GM12801 (cell line): ENCODE results near the gene FNBP1L.

Experiments used
- TF ChIP-seq, protein P1 (sequence below): IDR thresholded peaks from one replicate; pipeline ENCODE4 v1.5.1; 2011; ENCODE audit warnings: control low read depth; ENCODE audit not compliant: insufficient read length; ENCODE audit errors: extremely low read depth

The FNBP1L gene

DNA sequence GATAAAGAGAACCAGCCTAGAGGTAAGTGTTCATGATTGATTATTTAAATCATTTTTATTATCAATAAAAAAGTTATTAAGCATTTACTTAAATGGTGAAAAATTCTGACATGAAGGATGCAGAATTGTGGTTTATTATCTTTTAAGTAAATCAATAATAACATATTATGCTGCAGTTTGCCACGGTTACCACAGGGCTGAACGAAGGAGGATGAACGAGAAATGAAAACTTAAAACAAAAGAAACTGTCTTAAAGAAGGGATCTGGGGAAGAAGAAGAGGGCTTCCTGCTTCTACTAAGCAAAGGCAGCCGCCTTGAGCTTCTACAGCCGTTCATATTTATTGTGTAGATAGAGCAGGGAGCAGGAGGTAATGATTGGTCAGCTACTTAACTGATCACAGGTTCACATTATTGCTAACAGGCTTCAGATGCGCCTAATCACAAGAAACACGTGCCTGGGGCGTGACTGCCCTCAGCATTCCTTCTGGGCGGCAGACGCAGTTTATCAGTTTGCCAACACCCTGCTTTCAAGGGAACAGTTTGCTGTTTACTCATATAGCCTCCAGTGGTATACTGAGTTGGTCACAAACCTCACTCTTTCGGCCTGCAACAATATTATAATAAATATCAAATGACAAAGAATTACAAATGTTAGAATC lies 5.8 kb upstream of the FNBP1L start:
- TF ChIP-seq, protein P1, sequence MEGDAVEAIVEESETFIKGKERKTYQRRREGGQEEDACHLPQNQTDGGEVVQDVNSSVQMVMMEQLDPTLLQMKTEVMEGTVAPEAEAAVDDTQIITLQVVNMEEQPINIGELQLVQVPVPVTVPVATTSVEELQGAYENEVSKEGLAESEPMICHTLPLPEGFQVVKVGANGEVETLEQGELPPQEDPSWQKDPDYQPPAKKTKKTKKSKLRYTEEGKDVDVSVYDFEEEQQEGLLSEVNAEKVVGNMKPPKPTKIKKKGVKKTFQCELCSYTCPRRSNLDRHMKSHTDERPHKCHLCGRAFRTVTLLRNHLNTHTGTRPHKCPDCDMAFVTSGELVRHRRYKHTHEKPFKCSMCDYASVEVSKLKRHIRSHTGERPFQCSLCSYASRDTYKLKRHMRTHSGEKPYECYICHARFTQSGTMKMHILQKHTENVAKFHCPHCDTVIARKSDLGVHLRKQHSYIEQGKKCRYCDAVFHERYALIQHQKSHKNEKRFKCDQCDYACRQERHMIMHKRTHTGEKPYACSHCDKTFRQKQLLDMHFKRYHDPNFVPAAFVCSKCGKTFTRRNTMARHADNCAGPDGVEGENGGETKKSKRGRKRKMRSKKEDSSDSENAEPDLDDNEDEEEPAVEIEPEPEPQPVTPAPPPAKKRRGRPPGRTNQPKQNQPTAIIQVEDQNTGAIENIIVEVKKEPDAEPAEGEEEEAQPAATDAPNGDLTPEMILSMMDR = no peak

DNA sequence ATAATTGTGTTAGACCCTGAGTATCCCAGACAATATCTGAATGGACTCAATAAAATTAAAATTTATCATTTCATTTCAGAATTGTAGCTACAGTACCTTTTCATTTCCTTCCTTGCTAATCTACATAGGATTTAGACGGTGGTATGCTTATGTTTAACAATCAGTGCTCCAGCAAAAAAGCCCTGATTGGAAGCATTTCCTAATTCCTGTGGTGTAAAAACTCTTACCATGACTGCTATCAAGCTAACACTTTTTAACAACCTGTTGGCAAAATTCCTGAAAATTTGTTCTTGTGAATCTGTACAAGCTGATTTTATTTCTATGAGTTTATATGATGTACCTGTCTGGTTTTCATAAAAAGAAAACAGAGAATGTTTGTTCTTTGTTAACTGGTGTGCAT lies 5.2 kb upstream of the FNBP1L start:
- TF ChIP-seq, protein P1 = no peak

DNA sequence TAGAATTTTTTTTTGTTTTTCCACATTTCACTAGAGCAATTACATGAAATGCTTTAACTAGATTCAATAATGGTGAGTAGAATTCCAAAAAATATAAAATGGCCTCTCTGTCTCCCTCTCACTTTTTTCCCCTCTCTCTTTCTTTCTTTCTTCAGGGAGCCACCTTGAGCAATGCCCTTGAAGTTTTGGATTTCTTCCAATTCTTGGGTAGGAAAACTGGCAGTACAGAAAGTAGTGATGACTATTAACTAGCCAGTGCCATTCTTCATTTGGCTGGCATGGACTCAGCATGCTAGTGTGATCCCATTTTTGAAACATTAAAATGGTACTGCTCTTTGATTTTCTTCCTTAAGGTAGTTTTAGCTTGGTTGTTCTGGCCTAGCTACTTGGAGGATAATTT lies 4.5 kb upstream of the FNBP1L start:
- TF ChIP-seq, protein P1 = no peak

DNA sequence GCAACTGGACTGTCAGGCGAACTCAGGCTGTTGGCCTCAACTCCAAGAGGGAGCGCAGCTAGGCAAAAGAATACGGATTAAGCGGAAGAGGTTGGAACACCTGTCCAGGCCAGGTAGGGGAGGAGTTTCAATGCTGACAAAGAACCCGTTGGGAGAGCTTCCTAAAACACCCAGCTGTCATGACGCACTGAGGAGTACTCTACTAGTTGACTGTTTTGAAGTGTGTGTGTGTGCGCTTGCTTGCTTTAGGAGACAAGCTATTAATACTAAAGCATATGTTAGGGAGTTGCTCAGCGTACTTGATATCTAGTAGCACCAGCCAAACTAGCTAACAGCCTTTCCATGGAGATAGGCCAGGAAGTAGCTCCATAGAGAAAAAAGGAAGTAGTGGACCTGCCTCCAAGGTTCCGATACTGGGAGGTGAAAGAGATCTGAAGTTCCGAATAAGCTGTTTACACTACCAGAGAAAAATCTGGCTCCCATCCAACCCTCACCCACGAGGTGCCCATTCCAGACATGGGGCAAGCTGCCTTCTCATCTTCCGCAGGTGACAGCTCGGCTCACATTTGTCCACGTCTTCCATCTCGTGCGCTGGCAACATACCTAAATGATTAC lies 974 bp upstream of the FNBP1L start:
- TF ChIP-seq, protein P1 = no peak

DNA sequence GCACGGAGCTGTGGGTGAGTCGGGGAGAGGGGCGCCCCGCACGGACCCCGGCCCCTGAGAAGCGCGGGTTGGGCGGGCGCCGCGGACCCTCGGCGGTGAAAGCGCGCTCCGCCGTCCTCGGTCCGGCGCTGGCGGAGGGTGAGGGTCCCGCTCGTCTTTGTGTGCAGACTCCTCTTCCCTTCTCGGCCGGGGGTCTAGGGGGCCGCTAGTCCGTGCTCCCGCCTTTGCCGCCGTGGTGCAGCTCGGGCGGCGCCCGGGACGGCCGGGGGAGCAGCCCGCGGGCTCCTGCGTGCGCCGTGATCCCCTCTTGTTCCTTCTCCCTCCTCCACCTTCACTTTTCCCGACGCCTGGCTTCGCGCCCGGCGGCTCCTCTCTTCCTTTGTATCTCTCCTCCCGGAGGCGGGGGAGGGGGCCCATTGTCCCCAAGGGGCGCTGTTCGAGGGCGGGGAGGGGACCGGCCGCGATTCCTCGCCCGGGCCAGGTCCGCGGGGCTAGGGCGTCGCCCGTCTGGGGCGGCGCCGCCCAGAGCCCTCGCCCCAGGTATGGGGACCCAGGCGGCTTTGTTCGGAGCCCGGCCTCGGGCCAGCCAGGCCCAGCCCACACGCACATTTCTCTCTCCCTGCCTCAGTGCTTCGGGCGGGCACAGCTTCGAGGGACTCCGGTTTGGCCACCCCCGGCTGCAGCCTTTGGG lies 519 bp downstream of the FNBP1L start:
- TF ChIP-seq, protein P1 = no peak

DNA sequence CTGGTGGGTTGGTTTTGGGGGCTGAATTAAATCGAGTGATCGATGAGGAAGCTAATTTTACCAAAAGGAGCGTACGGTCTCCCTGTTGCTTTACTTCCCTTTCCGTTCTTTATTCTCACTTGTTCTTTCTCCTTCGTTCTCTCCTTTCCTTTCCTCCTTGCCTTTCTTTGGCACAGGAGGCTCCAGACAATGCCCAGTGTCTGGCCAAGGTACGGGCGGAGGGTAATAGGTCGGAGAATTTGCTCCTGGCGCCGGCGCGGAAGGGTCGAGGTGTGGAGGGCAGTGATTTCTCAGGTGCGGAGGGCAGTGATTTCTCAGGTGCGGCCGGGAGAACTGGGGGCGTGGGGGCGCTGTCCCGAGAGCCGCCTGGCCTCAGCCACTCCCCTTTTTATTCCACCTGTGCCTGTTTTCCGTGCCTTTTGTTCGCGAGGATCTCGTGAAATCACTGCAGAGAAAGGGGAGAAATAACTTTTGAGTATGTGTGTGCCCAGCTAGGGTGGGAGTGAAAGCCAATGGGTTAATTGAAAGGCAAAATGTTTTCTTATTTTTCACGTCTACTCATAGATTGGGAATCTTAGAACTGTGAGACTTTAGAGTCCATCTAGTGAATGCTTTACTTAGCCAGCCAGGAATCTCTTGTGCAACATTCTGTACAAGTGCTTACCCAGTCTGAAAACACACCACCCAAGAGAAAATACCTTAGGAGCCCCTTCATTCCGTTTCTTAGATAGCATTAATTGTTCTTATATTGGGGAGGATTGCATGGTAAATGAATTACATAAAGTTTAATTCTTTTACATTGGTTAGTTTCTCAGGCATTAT lies 1.3 kb downstream of the FNBP1L start:
- TF ChIP-seq, protein P1 = no peak

DNA sequence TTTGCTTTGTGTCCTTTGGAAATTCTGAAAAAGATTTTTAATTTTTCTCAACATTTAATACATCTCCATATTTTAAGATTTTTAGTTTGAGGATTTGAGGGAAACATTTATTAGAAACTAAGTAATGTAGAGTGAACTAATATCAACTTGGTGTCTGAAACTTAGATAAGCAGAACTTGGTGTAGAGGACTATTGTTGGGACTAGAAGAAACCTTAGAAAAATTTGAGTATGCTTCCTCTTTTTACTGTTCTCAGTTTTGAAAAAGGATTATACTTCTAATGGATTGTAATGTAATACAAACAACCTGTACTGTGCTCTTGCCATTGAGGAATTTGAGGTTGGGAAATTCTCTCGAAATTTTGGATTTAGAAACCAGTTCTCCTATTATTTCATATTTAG lies 2.4 kb downstream of the FNBP1L start:
- TF ChIP-seq, protein P1 = no peak
